ENCODE results near the gene KIF26B.

DNA sequence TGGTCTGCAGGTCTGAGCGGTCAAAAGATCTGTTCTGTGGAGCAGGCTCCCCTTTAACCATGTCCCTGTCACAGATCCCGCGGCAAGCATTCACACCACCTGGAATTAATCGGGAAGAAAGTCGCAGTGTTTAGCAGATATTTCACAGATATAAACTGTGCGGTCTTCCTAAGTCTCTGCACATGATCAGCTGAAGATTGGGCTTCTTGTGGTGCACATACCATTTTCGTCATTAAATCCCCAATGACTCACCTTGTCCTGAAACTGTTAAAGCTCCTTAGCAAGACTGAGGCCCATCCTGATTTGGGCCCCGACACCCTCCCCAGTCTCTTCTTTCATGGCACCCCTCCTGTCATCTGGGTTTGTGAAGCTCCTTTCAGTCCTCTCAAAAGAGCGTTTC, 158.8 kb downstream of the KIF26B start:
- TF ChIP-seq, protein P1, sequence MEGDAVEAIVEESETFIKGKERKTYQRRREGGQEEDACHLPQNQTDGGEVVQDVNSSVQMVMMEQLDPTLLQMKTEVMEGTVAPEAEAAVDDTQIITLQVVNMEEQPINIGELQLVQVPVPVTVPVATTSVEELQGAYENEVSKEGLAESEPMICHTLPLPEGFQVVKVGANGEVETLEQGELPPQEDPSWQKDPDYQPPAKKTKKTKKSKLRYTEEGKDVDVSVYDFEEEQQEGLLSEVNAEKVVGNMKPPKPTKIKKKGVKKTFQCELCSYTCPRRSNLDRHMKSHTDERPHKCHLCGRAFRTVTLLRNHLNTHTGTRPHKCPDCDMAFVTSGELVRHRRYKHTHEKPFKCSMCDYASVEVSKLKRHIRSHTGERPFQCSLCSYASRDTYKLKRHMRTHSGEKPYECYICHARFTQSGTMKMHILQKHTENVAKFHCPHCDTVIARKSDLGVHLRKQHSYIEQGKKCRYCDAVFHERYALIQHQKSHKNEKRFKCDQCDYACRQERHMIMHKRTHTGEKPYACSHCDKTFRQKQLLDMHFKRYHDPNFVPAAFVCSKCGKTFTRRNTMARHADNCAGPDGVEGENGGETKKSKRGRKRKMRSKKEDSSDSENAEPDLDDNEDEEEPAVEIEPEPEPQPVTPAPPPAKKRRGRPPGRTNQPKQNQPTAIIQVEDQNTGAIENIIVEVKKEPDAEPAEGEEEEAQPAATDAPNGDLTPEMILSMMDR (IDR thresholded peaks at IDR 0.05; ENCODE audit: borderline replicate concordance, extremely low read depth, low read length, poor library complexity, severe bottlenecking) = no peak
- no peak for TF ChIP-seq EZH2 (IDR thresholded peaks at IDR 0.05; ENCODE audit: borderline replicate concordance, low read depth, low read length, severe bottlenecking)

All from DND-41 (cell line).